SH-SY5Y (cell line): ENCODE measurements around the gene ATP5F1E.

Experiments used
- GATA2 ChIP-seq: IDR thresholded peaks from 2 replicates; pipeline ENCODE4 v1.6.1; 2011; ENCODE audit warnings: mild to moderate bottlenecking, low read depth, low read length
- GATA3 ChIP-seq: IDR thresholded peaks from 2 replicates; pipeline ENCODE4 v1.6.1; 2011; ENCODE audit warnings: low read depth, mild to moderate bottlenecking, low read length, moderate library complexity

DNA sequence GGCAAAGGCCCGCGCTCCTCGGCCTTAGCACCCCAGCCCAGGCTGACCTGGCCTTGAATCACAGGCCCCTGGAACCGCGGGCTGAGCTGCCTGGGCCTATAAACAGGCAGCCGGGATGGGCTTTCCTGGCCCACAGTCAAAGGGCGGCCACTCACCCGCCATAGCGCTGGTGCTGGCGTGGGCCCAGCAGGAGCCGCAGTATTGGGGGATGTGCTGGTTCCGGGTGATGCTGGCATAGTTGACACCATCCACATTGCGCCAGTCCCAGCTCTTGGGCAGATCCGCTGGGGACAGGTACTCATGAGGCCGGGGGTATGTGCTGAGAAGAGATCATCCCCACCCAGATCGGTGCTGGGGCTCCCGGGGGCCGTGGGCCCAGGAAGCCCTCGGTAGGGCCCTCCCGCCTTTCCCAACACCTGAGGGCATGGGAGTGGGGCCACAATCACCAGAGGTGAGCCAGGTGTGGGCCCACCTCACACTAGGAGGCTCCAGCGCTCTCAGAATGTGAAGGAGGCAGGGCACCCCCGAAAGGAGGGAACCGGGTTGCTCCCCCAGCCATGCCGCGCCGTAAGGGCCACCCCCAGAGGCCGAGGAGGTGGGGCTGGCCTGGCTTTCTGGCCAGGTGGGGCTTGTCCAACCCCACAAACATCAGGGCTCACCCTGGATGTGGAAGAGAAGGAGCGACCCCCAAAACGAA is 25.8 kb downstream of the ATP5F1E start:
- TF ChIP-seq GATA2 (no peak), GATA3 (no peak)
